ENCODE measurements around the gene EDC4.

Gene EDC4

GRCh38 chr16:67825119-67825518 lies 47.7 kb upstream of the EDC4 start:
- ChIA-PET POLR2A (interaction anchor here (1.0 to 2.4 kb wide), 3 partner anchors 14 to 111 kb away, joined by 3 to 11 read pairs (median 5); no protein-coding TSS in a partner anchor), CTCF (interaction anchor here (4.0 kb wide), 1 partner anchor 9 kb away, joined by 40 read pairs; no protein-coding TSS in a partner anchor)
- H3K27ac ChIP-seq (ENCODE audit: extremely low read depth, low read depth, low read length) = no peak overlapping the region
- TF ChIP-seq PRDM10 (tag by site-specific recombination; IDR thresholded peaks at IDR 0.05) (0 out of 2 replicates have a peak, but pooled peaks have one; percentile 12), ZBTB11 (tag by site-specific recombination; conservative IDR thresholded peaks at IDR 0.05; ENCODE audit: low read depth) (no peak)
- H3K36me3 ChIP-seq (ENCODE audit: control insufficient read depth in 2 of 2, insufficient read depth in 1 of 2, low read length in 2 of 2) = peaks cover 0 to 47% of the 10 kb centered on the region in 2 experiments; a peak in 2 of 3 replicates
- H3K4me1 ChIP-seq (ENCODE audit: control insufficient read depth, insufficient read depth, low read length) = no peaks in the 10 kb centered on the region
- no peaks in the 10 kb centered on the region for H3K9me3 ChIP-seq (ENCODE audit: control insufficient read depth, insufficient read depth, low read depth, low read length)
- no peak overlapping the region for H3K4me3 ChIP-seq (ENCODE audit: low read depth, low read length)

- H3K4me3 ChIP-seq (ENCODE audit: low read depth, low read length) = no peak overlapping the region
- CTCF ChIA-PET = interaction anchor here (0.6 to 4.0 kb wide), 2 partner anchors 10 to 14 kb away, joined by 4 to 40 read pairs; no protein-coding TSS in a partner anchor
- no peaks in the 10 kb centered on the region for H3K4me1 ChIP-seq (ENCODE audit: control insufficient read depth, insufficient read depth, low read length)
- TF ChIP-seq ZNF600 (tag by site-specific recombination; IDR thresholded peaks at IDR 0.05) (peak; percentile 14; the same call in 1 of the 2 replicates), ZNF10 (tag by site-specific recombination; IDR thresholded peaks at IDR 0.05) (no peak)
- POLR2A ChIA-PET = interaction anchor here (1.0 to 2.4 kb wide), 5 partner anchors 10 to 110 kb away, joined by 3 to 11 read pairs (median 5); no protein-coding TSS in a partner anchor
- no peak overlapping the region for H3K27ac ChIP-seq (ENCODE audit: extremely low read depth, low read depth, low read length)
- H3K36me3 ChIP-seq (ENCODE audit: control insufficient read depth in 2 of 2, insufficient read depth in 1 of 2, low read length in 2 of 2) = peaks cover 0 to 55% of the 10 kb centered on the region in 2 experiments; a peak in 2 of 3 replicates
- H3K9me3 ChIP-seq (ENCODE audit: control insufficient read depth, insufficient read depth, low read depth, low read length) = no peaks in the 10 kb centered on the region
Observed at GRCh38 chr16:67825906-67826305, 46.9 kb upstream of the EDC4 start.

- Histone ChIP-seq H3K36me3 (ENCODE audit: control insufficient read depth in 2 of 2, insufficient read depth in 1 of 2, low read length in 2 of 2) (peaks cover 0 to 70% of the 10 kb centered on the region in 2 experiments; a peak in 2 of 3 replicates), H3K9me3 (ENCODE audit: control insufficient read depth, insufficient read depth, low read depth, low read length) (no peaks in the 10 kb centered on the region), H3K4me1 (ENCODE audit: control insufficient read depth, insufficient read depth, low read length) (no peaks in the 10 kb centered on the region), H3K27ac (ENCODE audit: extremely low read depth, low read depth, low read length) (no peak overlapping the region), H3K4me3 (ENCODE audit: low read depth, low read length) (no peak overlapping the region)
- CTCF ChIA-PET = interaction anchor here (1.7 kb wide), 1 partner anchor 12 kb away, joined by 6 read pairs; no protein-coding TSS in a partner anchor
- POLR2A ChIA-PET = no interaction called here
- TF ChIP-seq ZNF777 (tag by site-specific recombination; IDR thresholded peaks at IDR 0.05; ENCODE audit: borderline replicate concordance) (no peak), ZNF311 (tag by site-specific recombination; IDR thresholded peaks at IDR 0.05; ENCODE audit: borderline replicate concordance) (no peak), ZNF530 (tag by site-specific recombination; IDR thresholded peaks at IDR 0.05; ENCODE audit: low read depth) (no peak), ZFP37 (tag by site-specific recombination; IDR thresholded peaks at IDR 0.05) (no peak), PRDM1 (tag by site-specific recombination; IDR thresholded peaks at IDR 0.05) (no peak), OSR2 (tag by site-specific recombination; IDR thresholded peaks at IDR 0.05) (no peak), ZNF335 (tag by site-specific recombination; conservative IDR thresholded peaks at IDR 0.05) (no peak), PRDM10 (tag by site-specific recombination; IDR thresholded peaks at IDR 0.05) (no peak), ZSCAN16 (tag by site-specific recombination; IDR thresholded peaks at IDR 0.05) (no peak), ZNF239 (tag by site-specific recombination; IDR thresholded peaks at IDR 0.05) (no peak), ZNF658 (tag by site-specific recombination; IDR thresholded peaks at IDR 0.05) (no peak), YY2 (tag by site-specific recombination; IDR thresholded peaks at IDR 0.05) (no peak), ZEB2 (tag by site-specific recombination; IDR thresholded peaks at IDR 0.05) (no peak), GLIS1 (tag by site-specific recombination; IDR thresholded peaks at IDR 0.05) (no peak), ZNF48 (tag by site-specific recombination; IDR thresholded peaks at IDR 0.05) (no peak)
Observed at GRCh38 chr16:67828651-67829050, 44.2 kb upstream of the EDC4 start.
